Measurements from ENCODE around the gene POLR3C. TPM values are rescaled to one million over a fixed set of nuclear protein-coding genes. Genes with fewer than 3 reads are reported as not detected.

The POLR3C gene
- polyA plus RNA-seq, 1 donor (not counting 4 experiments of a cell fraction or from before 2014, with no cell fraction given) = 33.9 TPM

DNA sequence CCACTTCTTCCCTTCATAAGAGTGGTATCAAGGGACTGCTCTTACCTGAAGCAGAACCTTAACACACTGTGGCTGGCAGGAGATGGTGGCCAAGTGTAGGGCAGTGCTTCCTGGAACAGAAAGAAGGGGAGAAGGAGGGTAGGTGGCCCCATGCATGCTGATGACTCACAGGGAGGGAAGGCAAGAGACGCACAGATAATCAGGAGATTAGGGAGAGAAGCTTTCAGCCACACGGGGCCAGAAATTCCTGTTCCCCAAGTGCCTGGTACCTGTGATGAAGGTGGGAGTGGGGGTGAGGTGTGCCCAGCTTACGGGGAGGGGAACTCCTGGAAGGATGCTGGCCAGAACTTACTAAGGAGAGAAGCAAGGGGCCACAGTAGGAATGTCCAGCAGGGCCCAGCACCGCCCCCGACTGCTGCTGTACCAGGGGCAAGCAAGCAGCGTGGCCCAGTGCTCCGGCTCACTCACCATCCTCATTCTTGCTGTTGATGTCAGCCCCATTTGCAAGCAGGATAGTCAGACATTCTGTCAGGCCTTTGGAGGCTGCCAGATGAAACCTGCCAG, 54.0 kb downstream of the POLR3C start:
- Histone ChIP-seq H3K36me3 (ENCODE audit: control insufficient read depth in 2 of 2, extremely low read depth in 1 of 2, insufficient read depth in 2 of 2, low read length in 2 of 2) (no peaks in the 10 kb centered on the region), H3K9me3 (ENCODE audit: control insufficient read depth, low read depth, low read length) (no peaks in the 10 kb centered on the region), H3K4me3 (ENCODE audit: control insufficient read depth in 2 of 3, extremely low read depth in 1 of 3, insufficient read depth in 2 of 3, low read depth in 1 of 3, low read length in 3 of 3) (no peak overlapping the region), H3K27ac (ENCODE audit: control insufficient read depth, insufficient read depth, low read length) (no peak overlapping the region), H3K9ac (ENCODE audit: control insufficient read depth, extremely low read depth, insufficient read depth, low read length) (no peak overlapping the region), H3K4me1 (ENCODE audit: control insufficient read depth, extremely low read depth, insufficient read depth, low read length) (peaks cover 12% of the 10 kb centered on the region), H3K79me2 (ENCODE audit: control insufficient read depth, insufficient read depth, low read length) (no peaks in the 10 kb centered on the region), H4K20me1 (ENCODE audit: control insufficient read depth, extremely low read depth, insufficient read depth, low read length) (no peaks in the 10 kb centered on the region), H2AFZ (ENCODE audit: control insufficient read depth, low read length) (peak overlapping the region; percentile 81), H3K9me1 (ENCODE audit: control insufficient read depth, extremely low read depth, insufficient read depth, low read length) (no peaks in the 10 kb centered on the region), H3K4me2 (ENCODE audit: control insufficient read depth, extremely low read depth, insufficient read depth, low read depth, low read length) (peak overlapping the region; percentile 43), H3K27me3 (ENCODE audit: control insufficient read depth, extremely low read depth, insufficient read depth, low read length) (peaks cover 4% of the 10 kb centered on the region)
- DNase-seq (ENCODE audit: low read depth, low spot score) (no peak), FAIRE-seq (peak; percentile 29)
- TF ChIP-seq EZH2 (IDR thresholded peaks at IDR 0.05; ENCODE audit: low read length) = no peak
- TF ChIP-seq, protein P1, sequence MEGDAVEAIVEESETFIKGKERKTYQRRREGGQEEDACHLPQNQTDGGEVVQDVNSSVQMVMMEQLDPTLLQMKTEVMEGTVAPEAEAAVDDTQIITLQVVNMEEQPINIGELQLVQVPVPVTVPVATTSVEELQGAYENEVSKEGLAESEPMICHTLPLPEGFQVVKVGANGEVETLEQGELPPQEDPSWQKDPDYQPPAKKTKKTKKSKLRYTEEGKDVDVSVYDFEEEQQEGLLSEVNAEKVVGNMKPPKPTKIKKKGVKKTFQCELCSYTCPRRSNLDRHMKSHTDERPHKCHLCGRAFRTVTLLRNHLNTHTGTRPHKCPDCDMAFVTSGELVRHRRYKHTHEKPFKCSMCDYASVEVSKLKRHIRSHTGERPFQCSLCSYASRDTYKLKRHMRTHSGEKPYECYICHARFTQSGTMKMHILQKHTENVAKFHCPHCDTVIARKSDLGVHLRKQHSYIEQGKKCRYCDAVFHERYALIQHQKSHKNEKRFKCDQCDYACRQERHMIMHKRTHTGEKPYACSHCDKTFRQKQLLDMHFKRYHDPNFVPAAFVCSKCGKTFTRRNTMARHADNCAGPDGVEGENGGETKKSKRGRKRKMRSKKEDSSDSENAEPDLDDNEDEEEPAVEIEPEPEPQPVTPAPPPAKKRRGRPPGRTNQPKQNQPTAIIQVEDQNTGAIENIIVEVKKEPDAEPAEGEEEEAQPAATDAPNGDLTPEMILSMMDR (optimal IDR thresholded peaks at IDR 0.05 in 1 of 3, IDR thresholded peaks at IDR 0.05 in 1 of 3, conservative IDR thresholded peaks at IDR 0.05 in 1 of 3; ENCODE audit: extremely low read depth in 1 of 3, insufficient read depth in 2 of 3, low read length in 3 of 3) = no peak
- dilution Hi-C loops (cut with MboI; ENCODE audit: extremely low pct_ligation_motif_present, low sequenced_read_pairs) = no loop called here

DNA sequence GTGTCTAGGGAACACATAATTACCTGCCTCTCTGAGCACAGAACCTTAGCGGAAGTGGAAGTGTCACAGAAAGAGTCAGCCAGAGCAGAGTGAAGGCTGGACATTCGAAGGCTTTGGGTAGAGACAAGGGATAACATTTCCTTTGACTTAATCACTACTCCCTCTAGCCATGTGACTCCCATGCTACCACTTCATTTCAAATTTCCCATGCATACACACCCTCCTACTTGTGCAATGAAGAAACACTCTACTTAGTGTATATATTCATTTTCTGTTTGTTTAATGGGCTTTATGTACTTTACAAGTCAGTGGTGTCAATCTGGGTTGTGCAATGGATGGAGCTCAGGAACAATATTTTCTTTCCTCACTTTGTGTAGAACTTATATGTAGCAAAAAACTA, 54.7 kb downstream of the POLR3C start:
- no peaks in the 10 kb centered on the region for H3K36me3 ChIP-seq (ENCODE audit: control insufficient read depth in 2 of 2, extremely low read depth in 1 of 2, insufficient read depth in 2 of 2, low read length in 2 of 2)
- no peak for DNase-seq (ENCODE audit: low read depth, low spot score)
- no peaks in the 10 kb centered on the region for H3K79me2 ChIP-seq (ENCODE audit: control insufficient read depth, insufficient read depth, low read length)
- dilution Hi-C loops (cut with MboI; ENCODE audit: extremely low pct_ligation_motif_present, low sequenced_read_pairs) = no loop called here
- no peak for FAIRE-seq
- no peak overlapping the region for H3K9ac ChIP-seq (ENCODE audit: control insufficient read depth, extremely low read depth, insufficient read depth, low read length)
- H3K4me3 ChIP-seq (ENCODE audit: control insufficient read depth in 2 of 3, extremely low read depth in 1 of 3, insufficient read depth in 2 of 3, low read depth in 1 of 3, low read length in 3 of 3) = no peak overlapping the region
- no peaks in the 10 kb centered on the region for H3K9me1 ChIP-seq (ENCODE audit: control insufficient read depth, extremely low read depth, insufficient read depth, low read length)
- no peaks in the 10 kb centered on the region for H3K9me3 ChIP-seq (ENCODE audit: control insufficient read depth, low read depth, low read length)
- no peak overlapping the region for H3K27ac ChIP-seq (ENCODE audit: control insufficient read depth, insufficient read depth, low read length)
- no peak overlapping the region for H3K4me2 ChIP-seq (ENCODE audit: control insufficient read depth, extremely low read depth, insufficient read depth, low read depth, low read length)
- no peaks in the 10 kb centered on the region for H3K27me3 ChIP-seq (ENCODE audit: control insufficient read depth, extremely low read depth, insufficient read depth, low read length)
- H4K20me1 ChIP-seq (ENCODE audit: control insufficient read depth, extremely low read depth, insufficient read depth, low read length) = no peaks in the 10 kb centered on the region
- peaks cover 12% of the 10 kb centered on the region for H3K4me1 ChIP-seq (ENCODE audit: control insufficient read depth, extremely low read depth, insufficient read depth, low read length)
- no peak overlapping the region for H2AFZ ChIP-seq (ENCODE audit: control insufficient read depth, low read length)
- no peak for TF ChIP-seq EZH2 (IDR thresholded peaks at IDR 0.05; ENCODE audit: low read length)
- TF ChIP-seq, protein P1 (optimal IDR thresholded peaks at IDR 0.05 in 1 of 3, IDR thresholded peaks at IDR 0.05 in 1 of 3, conservative IDR thresholded peaks at IDR 0.05 in 1 of 3; ENCODE audit: extremely low read depth in 1 of 3, insufficient read depth in 2 of 3, low read length in 3 of 3) = no peak

Data from keratinocyte (primary cell).